Measurements from ENCODE around the gene KRI1. TPM values are rescaled to one million over a fixed set of nuclear protein-coding genes. Genes with fewer than 3 reads are reported as not detected.

The KRI1 gene
- total and polyA plus RNA-seq, 2 of the 8 experiments (the other 6 are each of a cell fraction or from before 2014, with no cell fraction given), result 14.2 to 45.2 TPM

DNA sequence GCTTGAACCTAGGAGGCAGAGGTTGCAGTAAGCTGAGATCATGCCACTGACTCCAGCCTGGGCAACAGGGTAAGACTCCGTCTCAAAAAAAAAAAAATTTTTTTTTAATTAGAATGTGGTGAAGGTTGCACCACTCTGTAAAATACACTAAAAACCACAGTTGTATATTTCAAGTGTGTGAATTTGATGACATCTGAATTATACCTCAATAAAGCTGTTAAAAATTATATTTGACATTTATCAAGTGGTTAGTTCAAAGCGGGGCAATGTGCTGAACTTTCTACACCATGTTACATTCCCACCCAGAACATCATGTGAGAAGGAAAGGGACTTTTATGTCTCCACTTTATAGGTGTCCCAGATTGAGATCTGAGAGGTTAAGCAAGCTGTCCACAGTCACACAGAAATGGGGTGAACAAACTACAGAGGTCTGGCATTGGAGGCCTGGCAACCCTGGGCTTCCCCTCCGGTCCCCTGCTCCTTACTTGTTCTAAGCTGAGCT, 42.6 kb downstream of the KRI1 start:
- H4K5ac ChIP-seq (ENCODE audit: insufficient read length, low read depth, low read length), result no peak overlapping the region
- no peak overlapping the region for H3K23ac ChIP-seq (ENCODE audit: insufficient read length)
- WGBS, 2 experiments (ENCODE audit: extremely low coverage in 1 of 2, insufficient coverage in 1 of 2, insufficient read length in 1 of 2, insufficient replicate concordance in 2 of 2, low coverage in 1 of 2, low lambda C conversion rate in 2 of 2, missing lambda C conversion rate in 1 of 2), result 87% methylated on average over 3 of the region's 3 CpGs; no CpG with 5 or more reads in 1 of the 2 experiments
- no peak overlapping the region for H3K4me2 ChIP-seq (ENCODE audit: insufficient read depth in 1 of 2, low read depth in 2 of 2, low read length in 2 of 2)
- H4K91ac ChIP-seq (replicated peaks; ENCODE audit: insufficient read length, low read length), result no peak overlapping the region
- H3K14ac ChIP-seq (ENCODE audit: insufficient read length), result no peak overlapping the region
- POLR2A ChIA-PET (ENCODE audit: partially characterized antibody), result interaction anchor here (1.0 to 1.5 kb wide), 3 partner anchors 11 to 30 kb away, joined by 3 to 4 read pairs (median 4); no protein-coding TSS in a partner anchor
- FAIRE-seq, result no peak
- no peak overlapping the region for H2BK5ac ChIP-seq (ENCODE audit: low read depth, low read length)
- H2BK20ac ChIP-seq (ENCODE audit: low read length), result no peak overlapping the region
- no peak overlapping the region for H3K56ac ChIP-seq (replicated peaks; ENCODE audit: insufficient read length, low read depth, low read length)
- peaks cover 0 to 8% (median 4%) of the 10 kb centered on the region in 4 experiments; a peak in 3 of 7 replicates for H3K4me1 ChIP-seq (replicated peaks in 1 of 4; ENCODE audit: control insufficient read depth in 3 of 4, insufficient read depth in 4 of 4, low read length in 3 of 4)
- H3K18ac ChIP-seq (ENCODE audit: extremely low read depth, low read length), result no peak overlapping the region
- H3K27me3 ChIP-seq (replicated peaks in 1 of 4; ENCODE audit: control insufficient read depth in 3 of 4, extremely low read depth in 1 of 4, insufficient read depth in 3 of 4, low read length in 3 of 4), result peaks cover 7 to 14% (median 13%) of the 10 kb centered on the region in 4 experiments; a peak in 6 of 7 replicates
- no peak overlapping the region for H3K27ac ChIP-seq (ENCODE audit: low read depth, low read length)
- TF ChIP-seq HDAC2 (IDR thresholded peaks at IDR 0.05; ENCODE audit: borderline replicate concordance in 1 of 2, low read depth in 2 of 2, low read length in 2 of 2) (no peak), NANOG (IDR thresholded peaks at IDR 0.05; ENCODE audit: insufficient read depth, low read depth, low read length, poor library complexity, severe bottlenecking) (no peak), PHF8 (conservative IDR thresholded peaks at IDR 0.05; ENCODE audit: low read depth, low read length) (no peak)
- H3K9ac ChIP-seq (replicated peaks in 1 of 4; ENCODE audit: extremely low read depth in 1 of 4, low read depth in 3 of 4, low read length in 3 of 4), result no peak overlapping the region
- no peak overlapping the region for H2AK5ac ChIP-seq (ENCODE audit: low read depth, low read length)
- H3K4ac ChIP-seq (replicated peaks; ENCODE audit: insufficient read length, low read depth, low read length), result no peak overlapping the region
- H3K36me3 ChIP-seq (ENCODE audit: control insufficient read depth in 2 of 4, insufficient read depth in 4 of 4, low read length in 3 of 4), result no peaks in the 10 kb centered on the region
- no peaks in the 10 kb centered on the region for H3K79me2 ChIP-seq (ENCODE audit: control insufficient read depth in 1 of 2, insufficient read depth in 2 of 2, low read length in 2 of 2)
- H3K9me3 ChIP-seq (ENCODE audit: insufficient read depth in 2 of 2, low read depth in 1 of 2, low read length in 1 of 2), result no peaks in the 10 kb centered on the region
- H2AFZ ChIP-seq (ENCODE audit: low read length), result no peak overlapping the region
- H4K8ac ChIP-seq (ENCODE audit: extremely low read depth, insufficient read depth, low read length), result no peak overlapping the region
- CTCF ChIA-PET (ENCODE audit: partially characterized antibody), result interaction anchor here (0.5 to 2.2 kb wide), 6 partner anchors 9 to 55 kb away, joined by 4 to 10 read pairs (median 8); no protein-coding TSS in a partner anchor
- H2BK120ac ChIP-seq (replicated peaks; ENCODE audit: low read depth, low read length), result no peak overlapping the region
- H2BK12ac ChIP-seq (ENCODE audit: low read depth, low read length), result no peak overlapping the region
- DNase-seq (ENCODE audit: low read depth in 1 of 2, low spot score in 2 of 2), result no peak
- H3K4me3 ChIP-seq (ENCODE audit: extremely low read depth in 1 of 4, insufficient read depth in 2 of 4, low read depth in 3 of 4, low read length in 4 of 4), result no peak overlapping the region
- H4K20me1 ChIP-seq (replicated peaks in 1 of 2; ENCODE audit: control insufficient read depth in 1 of 2, insufficient read depth in 2 of 2, low read length in 2 of 2), result no peaks in the 10 kb centered on the region
- no peaks in the 10 kb centered on the region for H3K79me1 ChIP-seq (ENCODE audit: low read depth, low read length)
- H2BK15ac ChIP-seq (ENCODE audit: low read length), result no peak overlapping the region
- H3K23me2 ChIP-seq (ENCODE audit: low read depth, low read length), result peaks cover 2% of the 10 kb centered on the region; the same call in 1 of the 2 replicates
